H1 (cell line): ENCODE results near the gene TMEM18. TPM values are rescaled to one million over a fixed set of nuclear protein-coding genes. Genes with fewer than 3 reads are reported as not detected.

Experiments used
- TEAD4 ChIP-seq: IDR thresholded peaks from 2 replicates; pipeline ENCODE4 v1.6.1; 2012; ENCODE audit warnings: low read depth, low read length, inconsistent platforms, mixed read lengths
- polyA plus RNA-seq, 7 experiments: library from polyadenylated mRNA; depleted of rRNA in 3 of 7; stranded (reverse) in 5 of 7; unstranded in 2 of 7; fragments of >200 nt in 5 of 7; fragments of 200-250 nt in 2 of 7; gene quantifications; 1 replicate in 5 of 7; 2 replicates in 1 of 7; 4 replicates in 1 of 7; pipeline versions ENCODE4 v1.2.1 to v1.2.3, GENCODE V29; 2011 to 2013; ENCODE audit warnings: missing spikeins in 2 of 7, mixed read lengths in 2 of 7
- total RNA-seq: library from RNA; stranded (reverse); fragmentation: NEBNext Ultra II Directional; extraction: Animal tissue kit (Norgen Biotek cat#: 25700); gene quantifications from 2 replicates; pipeline ENCODE4 v1.2.1, GENCODE V29; 2021

The TMEM18 gene
- total and polyA plus RNA-seq, 2 of the 8 experiments (the other 6 are each of a cell fraction or from before 2014, with no cell fraction given) = 22.4 to 27.1 TPM

GRCh38 chr2:628651-629050 is 48.6 kb downstream of the TMEM18 start (continued):
- TF ChIP-seq TEAD4 = no peak
- TF ChIP-seq, all 59 proteins: peak for 0
